GM19043 (cell line): ENCODE results near the gene COL27A1.

Experiments
- ATAC-seq: cut with Tn5 transposase; IDR thresholded peaks from one replicate; pipeline ENCODE4 v1.9.1; 2021; ENCODE audit warnings: low read depth; ENCODE audit not compliant: unreplicated experiment

Gene COL27A1

DNA sequence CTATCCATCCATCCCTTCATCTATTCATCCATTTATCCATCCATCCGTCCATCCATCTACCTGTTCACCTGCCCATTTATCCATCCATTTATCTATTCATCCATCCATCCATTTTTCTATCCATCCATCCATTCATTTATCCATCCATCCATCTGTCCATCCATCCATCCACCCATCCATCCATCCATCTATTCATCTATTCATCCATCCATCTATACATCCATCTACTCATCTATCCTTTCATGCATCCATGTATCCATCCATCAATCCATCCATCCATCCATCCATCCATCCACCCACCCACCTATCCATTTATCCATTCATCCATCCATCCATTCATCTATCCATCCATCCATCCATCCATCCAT, 10.8 kb downstream of the COL27A1 start:
- no peak for ATAC-seq

DNA sequence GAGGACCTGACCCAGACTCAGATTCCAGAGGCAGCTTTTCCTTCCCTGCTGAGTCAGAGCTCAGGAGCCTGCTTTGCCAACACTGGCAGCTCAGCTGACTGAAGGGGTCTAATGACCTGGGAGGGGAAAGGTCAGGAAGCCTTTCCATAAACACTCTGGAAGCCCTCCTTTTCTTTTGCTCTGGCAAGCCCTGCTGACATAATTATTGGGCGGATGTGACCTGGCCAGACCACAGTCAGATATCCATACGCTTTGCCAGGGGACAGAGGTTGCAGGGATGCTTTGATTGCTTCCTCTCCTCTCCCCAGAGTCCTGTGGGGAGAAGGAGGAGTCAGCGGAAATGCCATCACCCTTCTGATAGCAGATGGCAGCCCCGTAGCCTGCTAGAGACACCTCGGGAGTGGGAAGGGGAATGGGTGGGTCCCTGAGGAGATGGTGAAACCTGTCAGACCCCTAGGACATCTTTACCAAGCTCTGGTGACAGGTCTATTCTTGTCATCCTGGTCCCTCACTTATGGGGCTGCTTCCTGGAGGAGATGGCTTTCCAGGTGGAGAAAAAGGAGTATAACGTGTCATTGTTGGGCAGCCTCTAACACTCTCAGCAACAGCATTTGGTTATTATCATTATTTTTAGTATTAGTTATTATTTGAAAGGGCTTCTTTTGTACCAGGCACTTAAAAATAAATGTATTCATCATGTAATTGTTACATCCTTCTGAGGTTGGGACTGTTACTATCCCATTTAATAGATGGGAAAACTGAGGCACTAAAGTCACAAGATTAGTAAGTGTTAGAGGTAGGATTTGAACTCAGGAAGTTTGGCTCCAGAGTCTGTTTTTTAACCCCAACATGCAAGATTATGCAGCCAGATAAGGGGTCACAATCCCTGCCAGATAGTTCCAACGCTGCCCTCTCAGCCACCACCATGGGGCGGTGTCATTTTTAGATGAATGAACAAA, 11.6 kb downstream of the COL27A1 start:
- no peak for ATAC-seq

DNA sequence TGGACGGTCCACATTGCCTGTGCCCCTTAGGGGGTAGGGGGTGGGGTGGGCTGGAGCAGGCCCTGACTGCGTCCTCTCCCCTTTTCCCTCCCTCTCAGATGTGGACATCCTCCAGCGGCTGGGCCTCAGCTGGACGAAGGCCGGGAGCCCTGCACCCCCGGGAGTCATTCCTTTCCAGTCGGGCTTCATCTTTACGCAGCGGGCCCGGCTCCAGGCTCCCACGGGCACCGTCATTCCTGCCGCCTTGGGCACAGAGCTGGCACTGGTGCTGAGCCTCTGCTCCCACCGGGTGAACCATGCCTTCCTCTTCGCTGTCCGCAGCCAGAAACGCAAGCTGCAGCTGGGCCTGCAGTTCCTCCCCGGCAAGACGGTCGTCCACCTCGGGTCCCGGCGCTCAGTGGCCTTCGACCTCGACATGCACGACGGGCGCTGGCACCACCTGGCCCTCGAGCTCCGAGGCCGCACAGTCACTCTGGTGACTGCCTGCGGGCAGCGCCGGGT, 12.3 kb downstream of the COL27A1 start:
- ATAC-seq, result no peak

DNA sequence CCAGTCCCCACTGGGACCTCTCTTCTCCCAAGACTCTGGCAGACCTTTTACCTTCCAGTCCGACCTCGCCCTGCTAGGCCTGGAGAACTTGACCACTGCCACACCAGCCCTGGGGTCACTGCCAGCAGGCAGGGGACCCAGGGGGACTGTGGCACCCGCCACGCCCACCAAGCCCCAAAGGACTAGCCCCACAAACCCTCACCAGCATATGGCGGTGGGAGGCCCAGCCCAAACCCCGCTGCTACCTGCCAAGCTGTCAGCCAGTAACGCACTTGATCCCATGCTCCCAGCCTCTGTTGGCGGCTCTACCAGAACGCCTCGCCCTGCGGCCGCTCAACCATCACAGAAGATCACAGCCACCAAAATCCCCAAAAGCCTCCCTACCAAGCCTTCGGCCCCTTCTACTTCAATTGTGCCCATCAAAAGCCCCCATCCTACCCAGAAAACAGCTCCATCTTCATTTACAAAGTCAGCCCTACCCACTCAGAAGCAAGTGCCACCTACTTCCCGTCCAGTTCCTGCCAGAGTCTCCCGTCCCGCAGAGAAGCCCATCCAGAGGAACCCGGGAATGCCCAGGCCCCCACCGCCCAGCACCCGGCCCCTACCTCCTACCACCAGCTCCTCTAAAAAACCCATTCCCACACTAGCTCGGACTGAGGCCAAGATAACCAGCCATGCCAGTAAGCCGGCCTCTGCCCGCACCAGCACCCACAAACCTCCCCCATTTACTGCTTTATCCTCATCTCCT, 13.1 kb downstream of the COL27A1 start:
- no peak for ATAC-seq

DNA sequence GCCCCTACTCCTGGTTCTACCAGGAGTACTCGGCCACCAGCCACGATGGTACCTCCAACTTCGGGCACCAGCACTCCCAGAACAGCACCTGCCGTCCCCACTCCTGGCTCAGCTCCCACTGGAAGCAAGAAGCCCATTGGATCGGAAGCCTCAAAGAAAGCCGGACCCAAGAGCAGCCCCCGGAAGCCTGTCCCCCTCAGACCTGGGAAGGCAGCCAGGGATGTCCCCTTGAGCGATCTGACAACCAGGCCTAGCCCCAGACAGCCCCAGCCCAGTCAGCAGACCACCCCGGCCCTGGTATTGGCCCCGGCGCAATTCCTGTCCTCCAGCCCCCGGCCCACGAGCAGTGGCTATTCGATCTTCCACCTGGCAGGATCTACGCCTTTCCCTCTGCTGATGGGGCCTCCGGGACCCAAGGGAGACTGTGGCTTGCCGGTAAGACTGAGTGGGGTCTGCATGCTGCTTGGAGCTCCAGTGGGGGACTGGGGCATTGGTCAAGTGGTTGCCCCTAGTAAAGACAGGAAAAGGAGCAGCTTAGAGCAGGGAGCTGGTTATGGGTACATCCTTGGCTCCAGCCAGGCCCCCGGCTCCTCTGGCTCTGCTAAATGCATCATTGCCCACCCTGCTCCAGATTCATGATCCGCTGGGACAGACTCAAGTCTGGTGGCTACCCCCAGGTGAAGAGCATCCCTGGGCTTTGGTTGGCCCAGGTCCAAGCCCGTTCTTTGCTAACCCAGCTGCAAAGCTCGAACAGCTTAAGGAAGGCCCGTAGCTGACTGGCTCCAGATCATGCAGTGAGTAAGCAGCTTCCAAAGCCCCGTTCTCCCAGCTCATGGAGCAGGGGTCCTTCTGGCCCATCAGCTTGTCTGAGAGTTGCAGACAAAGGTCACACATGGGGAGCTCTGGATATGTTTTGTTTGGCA, 14.0 kb downstream of the COL27A1 start:
- ATAC-seq, result no peak

DNA sequence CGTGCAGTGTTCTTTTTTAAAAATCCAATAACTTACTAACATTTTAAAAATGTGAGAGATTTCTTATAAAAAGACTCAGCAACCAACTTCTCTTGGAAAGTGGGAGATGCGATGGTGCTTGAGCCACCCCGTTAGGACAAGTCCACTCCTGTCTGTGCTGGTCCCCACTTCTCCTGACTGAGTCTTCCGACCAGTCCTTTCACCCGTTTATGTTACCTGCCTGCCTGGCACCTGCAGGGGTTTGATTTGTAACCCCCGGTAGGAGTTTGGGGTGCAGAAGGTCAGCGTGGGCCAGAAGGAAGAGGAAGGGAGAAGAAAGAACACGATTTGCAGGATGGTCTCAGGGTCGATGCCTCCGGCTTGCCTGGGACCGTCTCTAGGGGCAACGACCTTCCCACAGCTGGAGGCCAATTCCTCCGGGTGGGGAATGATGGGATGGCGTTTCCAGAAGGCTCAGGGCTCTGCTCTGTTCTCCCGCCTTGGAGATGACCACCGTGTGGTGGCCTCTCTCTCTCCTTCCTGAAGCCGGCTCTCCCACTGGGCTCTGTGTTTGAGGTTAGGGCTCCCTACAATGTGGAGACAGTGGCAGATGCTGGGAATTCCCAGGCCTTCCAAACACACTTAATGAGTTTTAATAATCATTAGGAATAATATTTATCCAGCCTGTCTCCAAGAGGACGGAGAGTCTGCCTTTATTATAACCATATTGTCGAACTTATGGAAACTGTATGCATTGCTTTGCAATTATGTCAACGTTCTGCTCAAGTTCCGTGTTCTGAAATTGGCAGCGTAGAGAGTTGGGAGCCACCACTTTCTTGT, 14.8 kb downstream of the COL27A1 start:
- ATAC-seq, result no peak

DNA sequence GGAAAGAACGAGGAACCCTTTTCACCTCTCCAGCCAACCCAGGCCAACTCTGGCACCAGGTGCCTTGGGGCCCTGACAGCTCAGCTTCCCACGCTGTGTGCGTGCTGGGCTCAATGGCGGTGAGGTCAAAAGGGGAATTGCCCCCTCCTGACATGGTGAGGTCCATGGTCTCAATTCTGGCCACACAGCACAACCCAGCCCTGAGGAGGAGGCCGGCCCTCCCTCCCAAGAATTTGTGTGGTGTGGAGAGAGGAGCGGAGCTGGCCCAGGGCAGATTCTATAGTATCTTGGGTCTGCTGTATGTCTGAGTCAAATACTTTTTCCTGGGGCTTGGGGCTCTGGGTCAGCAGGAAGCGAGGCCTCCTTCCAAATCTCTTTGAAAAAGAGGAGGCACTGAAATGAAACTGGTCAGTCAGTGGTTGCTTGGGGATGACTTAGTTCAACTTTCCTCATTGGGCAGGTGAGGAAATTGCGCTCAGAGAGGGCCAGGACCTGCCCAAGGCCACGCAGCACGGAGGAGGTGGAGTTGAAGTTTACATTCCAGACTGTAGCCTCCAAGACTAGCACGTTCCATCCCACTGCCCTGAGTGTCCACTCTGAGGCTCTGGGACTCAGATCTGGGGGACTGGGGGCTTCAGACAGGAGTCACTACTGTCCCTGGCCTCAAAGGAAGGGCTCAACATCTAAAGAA, 15.6 kb downstream of the COL27A1 start:
- ATAC-seq, result no peak

DNA sequence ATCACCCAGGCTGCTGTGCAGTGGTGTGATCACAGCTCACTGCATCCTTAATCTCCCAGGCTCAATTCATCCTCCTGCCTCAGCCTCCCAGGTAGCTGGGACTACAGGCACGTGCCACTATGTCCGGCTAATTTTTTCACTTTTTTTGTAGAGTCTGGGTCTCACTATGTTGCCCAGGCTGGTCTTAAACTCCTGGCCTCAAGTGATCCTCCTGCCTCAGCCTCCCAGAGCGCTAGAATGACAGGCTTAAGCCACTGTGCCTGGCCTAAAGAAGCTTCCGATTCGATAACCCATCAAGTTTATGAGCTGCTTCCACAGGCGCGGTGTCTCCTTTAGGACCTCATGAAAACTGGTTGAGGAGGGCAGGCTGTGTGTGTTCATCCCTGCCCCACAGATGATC, 16.2 kb downstream of the COL27A1 start:
- no peak for ATAC-seq

DNA sequence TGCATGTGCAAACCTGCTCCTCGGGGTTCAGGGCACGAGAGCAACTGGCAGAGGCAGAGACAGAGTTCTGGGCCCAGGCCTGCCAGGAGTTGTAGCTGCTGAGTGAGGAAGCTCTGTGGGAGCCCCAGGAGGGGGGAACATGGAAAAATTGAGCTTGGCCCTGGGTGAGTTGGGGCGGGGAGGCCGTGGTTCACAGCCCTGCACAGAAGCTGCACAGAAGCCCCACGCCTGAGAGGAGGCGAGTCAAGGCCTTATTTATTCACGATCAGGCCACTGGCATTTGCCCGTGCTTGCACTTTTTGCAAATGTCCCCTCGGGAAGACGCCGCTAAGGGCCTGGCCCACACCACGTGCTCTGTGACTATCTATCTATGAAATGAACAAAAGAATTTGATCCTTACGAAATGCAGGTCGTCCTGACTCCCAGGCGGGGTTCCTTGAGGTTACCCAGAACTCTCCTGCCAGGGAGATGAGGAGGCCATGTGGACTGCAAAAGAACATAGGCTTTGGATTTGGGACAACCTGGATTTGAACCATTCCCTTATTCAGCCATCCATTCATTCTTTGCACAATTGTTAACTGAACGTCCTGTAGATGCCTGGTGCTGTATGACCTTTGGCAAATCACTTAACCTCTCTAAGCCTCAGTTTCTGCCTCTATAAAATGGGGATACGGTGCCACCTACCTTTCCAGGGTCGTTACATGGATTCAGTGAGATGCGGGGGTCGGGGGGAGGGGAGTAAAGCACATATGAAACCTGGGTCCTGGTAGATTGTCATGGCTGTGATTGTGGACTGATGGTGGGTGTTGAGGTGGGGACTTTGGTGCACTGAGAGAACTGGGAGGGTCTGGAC, 17.9 kb downstream of the COL27A1 start:
- ATAC-seq, result no peak

DNA sequence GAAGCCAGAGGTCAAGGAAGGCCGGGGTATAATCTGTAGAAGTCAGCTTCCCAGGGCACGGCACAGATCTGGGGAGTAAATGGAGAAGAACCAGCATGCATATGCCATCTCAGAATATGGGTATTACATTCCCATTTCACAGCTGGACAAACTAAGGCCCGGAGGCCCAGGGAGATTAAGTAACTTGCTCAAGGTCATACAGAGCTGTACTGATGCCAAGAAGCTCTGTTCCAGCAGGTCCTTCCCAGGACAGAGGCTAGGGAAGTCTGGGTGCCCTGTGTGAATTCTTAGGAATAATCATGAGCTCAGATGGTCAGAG, 19.2 kb downstream of the COL27A1 start:
- ATAC-seq, result no peak

DNA sequence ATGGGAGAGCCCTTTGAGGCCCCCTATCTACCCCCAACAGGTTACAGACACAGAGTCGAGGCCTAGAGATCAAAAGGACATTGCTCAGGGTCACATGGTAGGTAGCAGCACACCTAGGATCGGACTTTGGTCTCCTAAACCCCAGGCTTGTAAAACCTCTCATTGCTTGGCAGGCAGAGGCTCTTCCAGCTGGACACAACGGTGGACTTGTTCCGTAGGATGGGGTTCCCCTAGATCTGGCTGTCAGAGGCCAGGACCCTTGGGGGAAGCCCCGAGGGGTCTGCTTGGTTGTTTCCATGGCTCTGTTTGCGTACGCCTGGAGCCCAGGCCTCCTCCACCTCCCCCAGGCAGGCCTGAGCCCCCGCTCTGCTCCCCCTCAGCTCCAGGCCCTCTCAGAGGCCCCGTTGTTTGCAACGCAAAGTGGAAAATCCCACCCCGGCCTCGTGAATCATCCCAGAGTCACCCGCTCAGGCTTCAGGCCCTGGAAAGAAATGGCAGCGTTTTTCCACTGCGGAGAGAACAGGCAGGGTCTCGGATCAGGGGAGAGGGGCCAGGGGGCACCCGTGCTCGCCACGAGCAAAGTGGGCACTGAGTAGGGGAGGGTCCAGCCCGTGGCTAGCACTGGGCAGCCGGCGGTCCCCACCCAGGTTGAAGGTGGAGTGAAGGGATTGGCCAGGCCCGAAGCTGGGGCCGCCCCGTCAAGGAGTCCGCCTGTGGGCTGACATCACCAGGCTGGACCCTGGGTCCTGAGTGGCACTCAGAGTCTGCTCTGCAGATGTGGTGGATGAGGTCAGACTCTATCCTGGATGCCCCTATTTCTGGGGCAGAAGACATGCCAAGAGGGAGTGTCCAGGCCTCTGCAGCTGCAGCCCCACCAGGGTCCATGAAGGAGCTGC, 19.8 kb downstream of the COL27A1 start:
- no peak for ATAC-seq

DNA sequence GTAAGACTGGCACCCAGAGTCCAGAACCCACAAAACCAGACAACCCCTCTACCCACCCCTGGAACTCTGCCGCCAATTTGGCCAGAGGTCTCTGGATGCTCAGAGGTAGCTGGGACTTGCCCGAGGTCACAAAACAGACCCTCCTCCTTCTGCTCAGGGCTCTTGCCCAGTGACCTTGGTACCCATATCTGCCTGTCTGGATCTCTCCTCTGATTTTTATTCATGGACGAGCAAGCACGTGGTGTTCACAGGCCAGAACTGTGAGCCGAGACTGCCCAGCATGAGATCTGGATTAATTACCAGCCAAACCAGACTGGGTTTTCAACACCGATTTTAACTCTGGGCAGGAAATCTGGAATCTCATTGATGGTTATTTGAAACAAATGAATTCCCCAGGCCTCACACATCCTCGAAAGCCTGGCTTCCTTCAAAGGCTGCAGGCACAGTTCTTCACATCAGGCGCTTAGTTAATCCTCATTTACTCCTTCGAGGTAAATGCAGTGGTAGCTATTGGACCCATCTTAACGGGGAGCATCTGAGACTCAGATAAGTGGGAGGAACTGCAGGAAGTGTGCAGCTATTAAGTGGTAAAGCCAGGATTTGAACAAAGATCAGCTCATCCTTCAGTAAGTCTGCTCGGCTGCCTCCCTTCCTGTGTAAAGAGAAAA, 21.4 kb downstream of the COL27A1 start:
- ATAC-seq, result no peak

DNA sequence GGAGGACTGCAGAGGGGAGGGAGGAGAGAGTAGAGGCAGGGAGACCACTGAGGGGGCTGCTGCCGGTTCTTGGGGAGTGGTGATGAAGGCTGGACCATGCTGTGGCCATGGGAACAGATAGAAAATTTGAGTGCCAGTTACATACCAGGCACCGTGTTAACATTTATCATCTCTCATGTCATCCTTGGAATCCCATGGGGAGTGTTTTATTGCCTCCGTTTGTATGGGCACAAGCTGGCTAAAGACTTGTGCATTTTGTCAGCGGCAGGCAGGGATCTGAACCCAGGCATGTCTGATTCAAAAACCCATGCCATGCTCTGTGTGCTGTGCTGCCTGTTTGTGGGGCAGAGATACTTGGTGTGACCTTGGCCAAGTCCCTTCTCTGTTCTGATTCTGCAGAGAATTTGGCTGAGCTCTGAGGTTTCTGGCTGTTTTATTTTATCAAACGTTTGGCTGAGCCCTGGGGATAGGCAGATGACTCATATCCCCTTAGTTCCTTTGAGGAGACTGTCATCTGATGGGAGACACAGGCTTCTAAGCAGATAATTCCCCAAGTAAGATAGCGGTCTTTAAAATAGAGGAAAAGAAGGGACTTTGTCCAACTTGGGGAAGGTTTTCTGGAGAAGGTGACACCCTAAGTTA, 22.2 kb downstream of the COL27A1 start:
- ATAC-seq, result no peak

DNA sequence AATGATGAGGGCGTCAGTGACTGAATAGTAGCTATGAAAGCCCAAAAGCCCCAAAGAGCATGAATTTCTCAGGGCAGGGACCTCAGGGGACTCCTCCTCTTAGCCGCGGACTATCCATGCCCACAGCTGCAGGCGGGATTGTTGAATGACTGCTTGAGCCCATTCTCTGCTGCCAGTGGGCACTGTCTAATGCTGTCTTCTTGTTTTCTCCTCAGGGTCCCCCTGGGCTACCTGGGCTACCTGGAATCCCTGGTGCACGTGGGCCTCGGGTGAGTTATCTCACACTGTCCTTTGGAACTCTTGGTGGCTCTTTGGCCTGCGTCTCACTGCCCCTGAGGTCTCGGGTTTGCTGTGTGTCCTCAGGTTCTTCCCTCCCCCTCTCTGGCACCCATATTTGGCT, 22.7 kb downstream of the COL27A1 start:
- ATAC-seq, result no peak

DNA sequence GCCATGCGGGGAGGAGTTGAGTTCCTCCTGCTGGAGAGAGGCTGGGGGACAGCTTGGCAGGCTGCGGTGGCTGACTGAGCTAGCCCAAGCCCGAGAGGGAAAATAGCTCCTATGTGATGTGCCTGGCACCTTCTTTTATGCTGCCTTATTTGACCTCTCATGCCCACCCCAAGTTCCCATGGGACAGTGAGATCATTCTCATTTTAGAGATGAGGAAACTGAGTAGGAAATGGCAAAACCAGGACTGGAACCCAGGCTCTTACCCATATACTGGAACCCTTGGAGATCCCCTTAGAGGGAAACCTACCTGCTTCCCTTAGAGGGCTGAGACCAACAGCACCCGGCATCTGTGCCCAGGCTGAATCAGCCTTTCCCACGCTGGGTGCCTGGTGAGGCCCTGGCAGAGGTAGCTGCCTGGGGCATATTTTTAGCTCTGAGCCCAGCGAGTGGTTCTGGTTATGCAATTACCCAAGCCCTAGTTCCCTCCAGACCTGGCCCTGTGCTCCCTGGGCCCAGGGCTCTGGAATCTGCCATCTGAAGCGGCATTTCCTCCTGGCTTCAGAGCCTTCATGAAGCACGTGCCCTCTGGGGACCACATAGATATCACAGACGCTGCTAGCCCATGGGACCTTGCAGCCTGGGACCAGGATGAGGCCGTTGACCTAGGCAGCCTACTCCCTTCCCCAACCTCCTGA, 23.6 kb downstream of the COL27A1 start:
- ATAC-seq, result no peak

DNA sequence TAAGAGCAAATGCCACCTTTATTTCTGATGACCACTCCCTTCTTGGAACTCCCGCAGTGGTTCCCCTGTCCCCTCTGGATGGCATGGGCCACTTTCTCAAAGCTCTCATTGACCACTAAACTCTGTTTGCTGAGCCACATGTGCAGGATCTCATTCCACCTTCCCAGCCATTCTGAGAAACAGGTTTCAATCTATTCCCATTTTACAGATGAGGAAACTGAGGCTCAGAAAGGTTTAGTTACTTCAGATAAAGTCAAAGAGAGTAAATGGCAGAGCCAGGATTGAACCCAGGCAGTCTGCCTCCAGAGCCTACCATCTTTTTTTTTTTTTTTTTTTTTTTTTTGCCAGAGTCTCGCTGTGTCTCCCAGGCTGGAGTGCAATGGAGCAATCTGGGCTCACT, 24.2 kb downstream of the COL27A1 start:
- no peak for ATAC-seq
